Stimulated activated CD8-positive, alpha-beta memory T cell treated with anti-CD3 and anti-CD28 coated beads, Interleukin-4, amount 100 ng/mL, for 1 hour (primary cell): Measurements from ENCODE around the gene CRYL1.
"Not testable (repeated sequence)": the region's sequence is repeated elsewhere in the genome, so short reads cannot be mapped to it uniquely, and the experiment has no call there.

ENCODE experiments used
- DNase-seq, 2 donors: peaks; one replicate each; pipeline ENCODE4 v3.0.0-alpha.2; 2020; ENCODE audit warnings: low read depth in 2 of 2, low spot score in 1 of 2

The CRYL1 gene

DNA sequence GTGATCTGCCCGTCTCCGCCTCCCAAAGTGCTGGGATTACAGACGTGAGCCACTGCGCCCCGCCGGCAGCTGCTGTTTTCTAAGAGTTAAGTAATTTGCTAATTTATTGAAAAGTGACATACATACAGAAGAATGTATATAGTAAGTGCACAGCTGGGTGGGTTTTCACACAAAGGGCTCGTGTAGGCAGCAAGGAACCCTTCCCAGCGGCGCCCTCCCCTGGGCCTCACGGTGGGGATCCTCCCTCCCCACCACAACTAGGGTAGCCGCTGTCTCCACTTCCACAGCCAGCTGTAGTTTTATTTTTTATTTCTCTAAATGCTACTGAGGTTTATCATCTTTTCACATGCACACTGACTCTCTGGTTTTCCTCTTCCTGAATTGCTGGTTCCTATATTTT, 64.9 kb downstream of the CRYL1 start:
- DNase-seq = no peak

DNA sequence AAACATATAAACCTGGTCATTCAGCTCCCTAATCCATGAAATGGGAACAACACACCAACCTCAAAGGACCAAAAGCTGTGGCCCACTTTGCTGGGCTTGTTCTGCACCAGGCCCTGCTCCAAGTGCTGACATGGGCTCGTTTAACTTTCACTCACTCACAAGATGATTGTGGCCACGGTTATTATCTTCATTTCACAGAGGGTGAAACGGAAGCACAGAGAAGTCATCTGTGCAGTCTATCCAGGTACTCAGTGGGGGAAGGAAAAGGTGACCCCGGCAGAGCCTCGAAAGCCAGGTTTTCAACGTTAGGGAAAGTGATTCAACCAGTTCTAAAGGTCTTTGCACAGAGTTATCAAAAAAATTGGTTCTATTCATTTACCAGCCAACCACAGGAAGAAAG, 68.0 kb downstream of the CRYL1 start:
- DNase-seq = no peak

DNA sequence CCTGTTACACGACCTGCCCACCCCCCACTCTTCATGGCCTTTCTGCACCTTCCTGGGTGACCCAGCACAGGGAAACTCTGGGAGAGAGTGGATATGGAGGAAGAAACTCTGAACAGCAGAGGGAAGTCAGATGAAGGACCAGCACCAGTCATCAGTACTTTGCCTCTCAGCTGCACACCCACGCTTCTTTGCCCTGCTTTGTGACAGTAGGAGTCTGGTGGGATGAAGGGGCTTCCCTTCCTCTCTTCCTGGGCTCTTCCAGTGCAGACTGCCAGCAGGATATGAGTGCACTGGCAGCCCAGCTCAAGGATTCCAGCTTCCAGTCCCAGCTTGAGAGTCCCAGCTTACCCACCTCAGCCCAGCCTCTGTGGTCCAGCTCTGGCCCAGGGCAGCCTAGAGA, 68.9 kb downstream of the CRYL1 start:
- no peak for DNase-seq

DNA sequence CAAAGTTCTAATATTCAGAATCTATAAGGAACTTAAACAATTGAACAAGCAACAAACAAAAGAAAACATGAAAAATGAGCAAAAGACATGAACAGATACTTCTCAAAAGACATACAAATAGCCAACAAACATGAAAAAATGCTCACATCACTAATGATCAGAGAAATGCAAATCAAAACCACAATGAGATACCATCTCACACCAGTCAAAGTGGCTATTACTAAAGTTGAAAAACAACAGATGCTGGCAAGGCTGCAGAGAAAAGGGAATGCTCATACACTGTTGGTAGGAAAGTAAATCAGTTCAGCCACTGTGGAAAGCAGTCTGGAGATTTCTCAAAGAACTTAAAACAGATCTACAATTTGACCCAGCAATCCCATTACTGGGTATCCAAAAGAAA, 74.3 kb downstream of the CRYL1 start:
- no peak for DNase-seq

DNA sequence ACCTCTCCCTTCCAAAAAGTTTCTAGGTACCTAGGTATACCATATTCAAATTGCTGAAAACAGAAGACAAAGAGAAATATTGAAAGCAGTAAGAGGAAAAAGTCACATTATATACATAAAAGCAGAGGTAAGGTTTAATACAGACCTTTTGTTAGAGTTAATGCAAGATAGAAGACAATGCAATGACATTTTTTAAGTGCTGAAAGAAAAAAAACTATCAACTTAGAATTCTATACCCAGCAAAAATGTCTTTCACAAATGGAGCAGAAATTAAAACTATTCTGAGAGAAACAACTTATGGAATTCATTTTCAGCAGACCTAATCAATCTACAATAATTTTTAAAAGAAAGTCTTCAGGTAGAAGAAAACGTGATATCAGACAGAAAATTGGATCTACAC, 77.2 kb downstream of the CRYL1 start:
- no peak for DNase-seq

DNA sequence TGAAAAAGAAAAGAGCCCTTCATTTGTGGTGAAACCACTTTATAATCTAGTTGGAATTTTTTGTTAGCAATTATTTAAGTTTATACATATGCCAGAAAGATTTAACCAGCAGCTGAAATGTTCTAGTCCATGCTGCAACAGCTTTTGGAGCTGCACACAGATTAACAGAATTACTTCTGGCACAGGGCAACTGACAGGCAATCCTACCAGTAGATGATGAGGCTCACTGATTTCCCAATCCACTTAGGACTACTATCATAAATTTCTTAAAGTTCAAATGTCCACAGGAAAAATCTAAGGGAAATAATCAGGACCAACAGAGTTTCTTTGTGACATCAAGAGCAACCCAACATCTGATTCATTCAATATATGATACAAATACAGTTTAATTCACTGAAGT, 78.8 kb downstream of the CRYL1 start:
- no peak for DNase-seq

DNA sequence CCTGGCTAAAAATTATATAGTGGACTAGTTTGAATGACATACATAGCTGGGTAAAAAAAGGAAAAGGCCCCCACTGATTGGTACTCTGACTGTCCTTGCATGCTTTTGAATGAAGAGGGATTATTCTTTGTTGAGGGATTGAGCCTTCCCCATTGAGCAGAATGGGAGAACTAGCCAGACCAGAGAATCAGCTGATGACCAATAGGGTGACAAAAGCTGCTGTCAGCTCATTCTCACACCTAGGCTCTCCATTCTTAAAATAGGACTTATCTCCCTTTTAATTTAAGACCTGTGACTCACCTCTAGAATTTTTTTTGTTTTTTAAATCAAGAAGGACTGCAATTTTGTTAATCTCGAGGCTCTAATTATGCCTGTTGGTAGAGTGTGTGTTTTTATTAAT, 79.3 kb downstream of the CRYL1 start:
- no peak for DNase-seq

DNA sequence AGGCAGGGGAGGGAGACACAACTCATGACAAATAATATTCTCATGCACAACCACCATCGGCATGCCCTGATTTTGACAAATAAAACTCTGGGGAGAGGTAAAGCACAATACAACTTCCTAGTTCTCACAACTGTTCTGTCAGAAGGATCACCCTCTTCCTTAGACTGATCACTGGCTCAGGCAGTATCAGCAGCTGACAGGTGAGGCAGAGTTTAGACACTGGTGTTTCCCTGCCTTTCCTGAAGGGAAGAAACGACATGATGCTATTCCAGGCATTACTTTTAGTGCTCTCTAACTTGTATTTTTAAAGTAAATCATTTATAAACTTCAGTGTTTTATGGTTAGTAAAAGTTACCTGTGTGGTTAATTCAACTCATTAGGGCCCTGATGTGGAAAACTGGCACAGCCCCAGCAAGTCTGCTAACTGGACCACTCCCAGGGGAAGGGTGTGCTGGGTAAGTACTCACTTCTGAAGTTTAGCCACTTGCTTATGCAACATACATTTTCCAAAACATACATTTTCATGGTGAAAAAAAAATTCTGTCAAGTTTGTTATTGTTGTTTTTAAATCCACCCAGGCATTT, 82.8 kb downstream of the CRYL1 start:
- DNase-seq = no peak

DNA sequence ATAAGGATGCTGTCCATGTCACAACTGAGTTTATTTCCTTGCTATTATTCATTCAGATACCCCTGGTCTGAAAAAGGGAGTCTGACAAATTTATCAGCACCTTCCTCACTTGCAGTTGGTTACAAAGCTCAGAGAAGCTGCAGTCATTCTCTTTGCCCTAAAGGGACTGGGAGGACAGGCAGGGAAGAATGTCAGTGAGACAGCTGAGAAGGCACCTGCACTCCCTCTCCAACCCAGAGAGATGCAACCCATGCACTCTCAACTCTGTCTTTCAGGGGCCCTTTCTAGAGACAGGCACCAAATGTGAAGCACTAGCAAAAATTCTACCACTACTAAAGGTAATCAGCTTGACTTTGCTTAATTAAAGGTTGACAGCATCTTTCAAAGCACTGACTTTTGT, 83.3 kb downstream of the CRYL1 start:
- DNase-seq = no peak

DNA sequence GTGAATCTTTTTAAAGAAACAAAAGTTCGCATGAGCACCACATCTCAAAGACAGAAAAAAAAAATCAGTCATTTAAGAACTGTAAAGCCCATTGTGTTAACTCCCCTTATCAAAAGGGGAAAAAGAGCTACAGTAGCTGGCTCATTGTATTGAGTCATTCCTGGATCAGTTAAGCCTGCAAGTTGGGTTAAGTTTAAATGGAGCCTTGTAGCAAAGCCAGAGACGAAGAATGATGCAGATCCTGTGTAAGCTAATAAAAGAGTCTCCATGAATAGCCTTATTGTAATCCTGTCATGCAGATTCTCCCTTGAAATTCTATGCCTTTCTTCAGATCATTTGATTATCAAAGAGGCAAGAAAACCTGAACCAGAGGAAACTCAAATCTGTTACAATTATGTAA, 83.8 kb downstream of the CRYL1 start:
- DNase-seq = no peak

DNA sequence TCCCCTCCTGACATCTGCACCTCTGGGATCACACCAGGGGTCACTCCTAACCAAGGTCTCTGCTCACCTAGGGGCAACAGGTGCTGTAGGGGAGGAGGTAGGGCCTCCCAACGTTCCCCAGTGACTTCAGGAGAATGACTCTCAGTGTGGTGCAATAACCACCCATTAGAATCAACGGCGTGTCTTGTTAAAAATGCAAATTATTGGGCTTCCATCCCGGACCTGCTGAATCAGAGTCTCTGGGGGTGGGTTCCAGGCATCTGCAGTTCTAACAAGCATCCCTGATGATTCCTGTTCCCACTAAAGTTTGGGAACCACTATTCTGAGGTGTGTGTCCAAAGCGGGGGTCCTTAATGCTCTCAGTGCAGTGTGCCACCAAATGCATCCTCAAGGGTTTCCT, 84.6 kb downstream of the CRYL1 start:
- no peak for DNase-seq

DNA sequence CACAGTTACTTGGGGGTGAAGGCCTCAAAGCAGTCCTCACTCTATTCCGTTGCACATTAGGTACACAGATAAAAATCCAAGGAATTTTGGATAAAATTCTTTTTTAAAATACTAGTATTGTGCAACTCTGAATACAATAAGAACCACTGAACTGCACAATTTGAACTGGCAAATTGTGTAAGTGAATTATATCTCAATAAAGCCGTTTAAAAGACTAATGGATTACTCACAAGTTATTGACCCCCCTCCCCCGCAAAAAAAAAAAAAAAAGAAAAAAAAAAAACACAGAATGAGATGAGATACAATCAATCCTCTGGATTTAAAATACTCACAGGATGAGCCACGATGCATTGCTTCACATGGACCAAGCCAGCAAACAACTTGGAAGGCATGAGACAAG, 86.4 kb downstream of the CRYL1 start:
- DNase-seq = no peak

DNA sequence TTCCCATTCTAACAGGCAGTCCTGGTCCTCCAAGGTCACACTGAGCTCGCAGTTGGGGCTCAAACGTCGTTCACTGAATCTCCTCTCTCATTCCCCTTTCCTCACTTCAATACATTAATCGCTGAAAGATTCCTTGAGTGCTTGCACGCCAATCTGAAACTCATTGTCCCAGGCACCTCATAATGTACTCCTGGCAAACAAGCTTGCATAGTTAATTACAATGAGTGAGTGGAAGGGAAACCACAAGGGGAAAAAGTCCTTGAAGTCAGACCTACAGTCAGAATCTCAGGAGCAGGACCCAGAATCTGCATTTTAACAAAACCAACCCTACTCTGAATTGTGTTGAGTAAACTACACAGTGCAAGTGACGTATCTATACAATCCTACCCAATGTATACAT, 86.9 kb downstream of the CRYL1 start:
- DNase-seq = no peak

DNA sequence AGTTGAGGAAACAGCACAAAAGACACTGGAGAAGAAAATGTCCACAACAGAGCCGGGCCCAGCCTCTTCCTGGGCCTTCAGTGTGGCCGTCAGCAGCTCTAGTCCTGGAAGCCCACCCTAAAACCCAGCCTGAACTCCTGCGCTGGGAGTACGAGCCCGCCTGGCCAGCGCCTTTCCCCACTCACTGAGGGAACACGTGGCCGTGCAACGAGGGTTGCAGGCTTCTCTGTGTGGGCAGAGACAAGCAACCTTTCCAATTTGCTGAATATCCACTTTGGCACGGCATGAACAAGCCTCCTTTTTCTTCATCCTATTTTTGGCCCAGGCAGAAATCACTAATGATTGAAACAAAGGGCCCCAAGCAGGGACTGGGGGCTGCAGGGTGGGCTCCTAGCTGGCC, 89.2 kb downstream of the CRYL1 start:
- DNase-seq = no peak

DNA sequence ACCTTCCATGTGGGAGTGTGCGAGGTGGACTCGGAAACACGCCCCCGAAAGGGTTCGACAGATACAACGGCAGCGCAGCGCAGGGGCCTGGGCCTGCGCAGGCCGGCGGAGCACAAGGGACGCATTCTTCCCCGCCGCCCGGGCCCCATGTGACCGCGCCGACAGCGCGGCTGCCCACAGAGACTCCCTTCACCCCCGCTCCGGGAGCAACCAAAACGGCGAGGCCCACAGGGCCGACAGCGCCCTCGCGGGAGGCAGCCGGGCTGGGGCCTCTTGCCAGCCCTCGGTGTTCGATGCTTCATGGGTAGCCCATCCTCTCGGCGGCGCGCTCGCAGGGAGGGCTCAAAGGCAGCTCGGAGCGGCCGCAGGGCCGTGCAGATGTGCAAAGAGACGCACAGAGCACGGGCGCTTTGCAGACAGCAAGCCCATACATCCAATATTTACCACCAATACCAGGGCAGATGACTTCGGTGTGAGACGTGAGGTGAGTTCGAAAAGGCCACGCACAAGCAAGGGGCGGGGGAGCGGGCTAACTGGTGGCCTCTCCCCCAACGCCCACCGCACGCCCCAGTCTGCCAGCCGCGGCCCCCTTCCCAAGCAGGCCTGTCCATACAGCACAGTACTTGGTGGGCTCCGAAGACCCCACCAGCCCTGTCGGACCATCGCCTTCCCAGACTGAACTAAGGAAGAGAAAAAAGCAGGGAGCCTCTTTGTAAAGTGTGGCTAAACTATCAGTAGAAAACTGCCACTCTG, 89.9 kb downstream of the CRYL1 start:
- DNase-seq = no peak

DNA sequence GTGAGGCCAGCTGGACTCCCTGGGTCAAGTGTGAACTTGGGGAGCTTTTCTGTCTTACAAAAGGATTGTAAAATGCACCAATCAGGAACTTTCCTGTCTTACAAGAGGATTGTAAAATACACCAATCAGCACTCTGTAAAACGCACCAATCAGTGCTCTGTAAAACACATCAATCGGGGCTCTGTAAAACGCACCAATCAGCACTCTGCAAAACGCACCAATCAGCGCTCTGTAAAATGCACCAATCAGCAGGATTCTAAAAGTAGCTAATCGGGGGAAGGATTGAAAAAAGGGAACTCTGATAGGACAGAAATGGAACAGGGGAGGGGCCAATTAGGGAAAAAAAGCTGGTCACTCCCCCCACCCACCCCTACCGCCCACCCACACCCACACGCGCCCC, 91.4 kb downstream of the CRYL1 start:
- not testable (repeated sequence) for DNase-seq

DNA sequence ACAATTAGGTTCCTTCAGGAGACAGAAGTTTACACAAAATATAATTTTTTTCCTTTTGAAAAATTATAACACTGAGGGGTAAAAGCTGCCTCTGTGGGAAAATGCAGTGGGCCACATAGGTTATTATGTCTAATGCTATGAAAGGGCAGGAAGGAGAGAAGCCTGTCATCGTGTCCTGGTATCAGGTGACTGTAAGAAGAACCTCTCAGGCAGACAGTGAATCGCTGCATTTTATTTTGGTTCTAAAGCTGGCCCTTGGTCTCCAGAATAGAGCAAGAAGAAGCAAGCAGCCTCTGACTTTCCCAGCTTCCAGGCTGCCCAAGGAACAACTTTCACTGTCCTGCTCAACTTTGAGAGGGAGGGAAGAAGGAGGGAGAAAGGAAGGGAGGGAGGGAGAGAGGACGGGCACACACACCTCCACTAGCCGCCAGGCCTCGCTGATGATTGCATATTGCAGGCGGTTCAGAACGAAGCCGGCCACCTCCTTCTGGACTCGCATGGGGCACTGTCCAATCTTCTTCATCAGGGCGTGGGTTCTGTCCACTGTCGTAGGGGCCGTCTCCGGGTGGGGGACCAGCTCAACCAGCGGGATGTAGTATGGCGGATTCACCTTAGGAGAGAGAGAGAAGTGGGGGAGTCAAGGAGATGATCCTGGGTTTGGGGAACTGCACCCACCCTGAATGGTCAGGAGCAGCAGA, 93.8 kb downstream of the CRYL1 start:
- no peak for DNase-seq

DNA sequence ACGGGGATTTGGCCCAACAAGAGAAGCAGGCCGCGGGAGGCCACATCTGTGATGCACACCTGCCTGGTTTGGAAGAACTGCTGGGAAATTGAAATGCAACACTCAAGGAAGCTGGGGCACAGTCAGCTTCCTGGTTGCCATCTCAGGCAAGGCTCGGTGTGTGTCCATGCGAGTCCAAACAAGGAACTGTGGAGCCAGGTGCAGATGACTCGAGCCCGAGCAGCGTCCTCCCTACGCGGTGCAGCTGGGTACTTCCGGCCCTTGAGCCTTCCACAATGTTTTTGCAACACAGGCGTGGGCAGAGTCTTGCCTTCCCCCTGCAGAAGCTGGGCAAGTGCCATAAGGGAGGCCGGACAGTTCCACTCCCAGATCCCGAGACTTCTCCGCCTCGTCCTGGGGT, 94.6 kb downstream of the CRYL1 start:
- DNase-seq = no peak

DNA sequence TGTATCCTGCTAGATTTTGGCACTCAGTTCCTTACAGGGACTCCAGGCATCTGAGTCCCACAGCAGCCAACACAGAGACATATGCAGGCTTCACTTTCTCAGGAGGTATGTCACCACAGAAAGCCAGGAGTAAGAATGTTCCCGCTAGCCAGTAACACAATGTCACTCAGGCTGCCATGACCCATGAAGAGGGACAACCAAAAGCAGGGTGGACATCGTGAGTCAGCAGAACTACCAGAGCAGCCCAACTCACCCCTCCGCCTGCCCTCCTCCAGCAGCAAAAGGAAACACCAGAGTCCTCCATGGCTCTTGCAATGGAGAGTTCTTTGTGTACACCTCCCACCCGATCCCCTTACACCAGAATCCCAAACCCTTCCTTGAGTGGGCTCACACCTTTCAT, 95.4 kb downstream of the CRYL1 start:
- no peak for DNase-seq

DNA sequence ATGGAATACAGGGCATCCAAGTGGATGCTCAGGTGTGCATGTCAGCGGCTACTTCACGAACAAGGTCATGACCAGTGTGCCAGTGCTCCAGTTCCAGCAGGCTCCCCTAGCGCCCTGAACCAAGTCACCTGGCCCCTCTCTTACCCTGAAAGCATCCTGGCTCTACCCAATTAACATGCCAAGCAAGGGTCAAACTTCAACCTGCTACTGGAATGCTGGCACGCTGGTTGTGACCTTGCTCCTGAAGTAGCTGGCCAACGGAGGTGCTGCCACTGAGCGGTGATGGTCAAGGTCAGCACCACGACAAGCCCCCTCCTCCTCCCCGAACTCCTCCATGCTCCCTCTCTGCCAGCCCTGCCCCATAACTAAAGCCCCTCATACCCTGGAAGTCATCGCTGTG, 96.0 kb downstream of the CRYL1 start:
- no peak for DNase-seq

DNA sequence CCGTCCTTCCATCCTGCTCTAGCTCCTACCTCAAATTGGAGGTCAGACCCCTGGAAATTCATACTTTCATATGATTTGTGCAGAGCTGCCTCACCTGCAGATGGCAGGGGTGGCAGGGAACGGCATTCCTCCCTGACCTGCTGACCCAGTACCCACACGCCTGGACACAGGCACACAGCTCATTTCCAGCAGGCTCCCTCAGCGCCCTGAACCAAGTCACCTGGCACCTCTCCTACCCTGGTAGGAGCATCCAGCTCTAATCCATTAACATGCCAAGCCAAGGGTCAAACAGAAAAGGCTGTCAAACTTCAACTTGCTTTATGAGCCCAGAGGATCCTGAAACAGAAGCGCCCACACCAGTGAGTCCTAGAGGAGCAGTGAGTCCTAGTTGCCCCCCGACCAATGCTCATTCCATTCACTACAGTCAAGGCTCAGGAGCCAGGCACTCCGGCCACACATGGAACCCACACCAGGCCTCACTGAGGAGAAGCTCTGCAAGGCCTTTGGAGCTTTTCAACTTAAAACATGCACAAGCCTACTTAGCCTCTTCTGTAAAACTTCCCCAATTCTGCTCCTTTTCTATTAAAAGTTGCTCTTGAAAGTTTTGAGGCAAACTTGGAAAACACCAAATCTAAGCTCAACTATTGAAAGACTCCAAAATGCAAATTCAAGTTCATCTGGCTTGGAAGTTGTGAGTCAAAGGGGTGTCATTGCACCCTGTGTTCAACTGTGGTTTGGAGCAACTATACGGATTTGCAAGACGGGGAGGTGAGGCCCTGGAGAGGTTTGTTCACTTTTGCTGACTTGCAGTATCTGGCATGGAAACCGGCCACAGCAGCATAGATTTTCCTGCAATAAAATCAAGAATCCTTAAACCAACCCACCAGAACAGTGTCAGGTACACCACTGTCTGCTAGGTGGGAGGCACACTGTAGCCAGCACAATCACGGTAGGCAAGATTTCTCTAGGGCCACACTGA, 96.7 kb downstream of the CRYL1 start:
- DNase-seq = no peak
